CD4-positive, alpha-beta T cell treated with Interleukin-15 for 4 hours (primary cell): ENCODE measurements around the gene TTLL10.

Experiments used
- DNase-seq: peaks from one replicate; pipeline ENCODE4 v3.0.0-alpha.2; 2020; ENCODE audit warnings: low spot score

TTLL10 gene

GRCh38 chr1:1236945-1237873 is 63.5 kb downstream of the TTLL10 start:
- DNase-seq: no peak

DNA sequence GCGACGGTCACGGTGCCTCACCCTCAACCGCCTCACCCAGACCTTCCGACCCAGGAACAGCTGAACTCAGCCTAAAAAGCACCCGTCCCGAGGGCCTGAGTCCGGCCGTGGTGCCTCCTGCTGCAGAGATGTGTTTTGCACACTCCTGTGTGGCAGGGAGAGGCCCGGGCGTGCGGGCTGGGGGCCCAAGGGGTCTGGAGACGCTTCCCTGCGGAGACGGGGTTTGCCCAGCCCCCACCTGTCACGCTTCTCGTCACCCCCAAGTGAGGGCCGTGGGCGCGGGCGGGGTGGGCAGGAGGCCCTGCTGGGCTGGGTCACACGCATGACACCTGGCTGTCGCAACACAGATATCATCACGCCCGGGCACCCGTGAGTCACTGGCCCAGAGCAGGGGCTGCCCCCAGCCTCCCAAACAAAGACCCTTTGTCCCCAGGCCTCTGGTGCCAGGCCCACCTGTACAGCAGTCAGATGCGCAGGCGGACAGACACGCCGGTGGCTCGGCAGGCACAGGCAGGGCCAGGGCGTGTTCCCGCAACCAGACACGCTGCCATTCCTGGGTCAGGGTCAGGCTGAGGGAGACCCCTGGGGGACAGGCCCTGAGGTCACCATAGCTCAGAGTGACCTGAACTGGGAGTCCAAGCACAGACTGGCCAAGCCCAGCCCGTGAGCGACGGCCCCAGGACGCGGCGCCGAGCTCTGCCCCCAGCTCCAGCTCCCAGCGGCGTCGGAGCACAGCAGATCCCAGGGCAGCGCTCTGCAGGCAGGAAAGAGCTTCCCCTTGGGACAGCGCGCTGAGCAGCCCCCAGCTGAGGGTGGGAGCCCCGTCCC is 64.4 kb downstream of the TTLL10 start:
- DNase-seq: no peak

DNA sequence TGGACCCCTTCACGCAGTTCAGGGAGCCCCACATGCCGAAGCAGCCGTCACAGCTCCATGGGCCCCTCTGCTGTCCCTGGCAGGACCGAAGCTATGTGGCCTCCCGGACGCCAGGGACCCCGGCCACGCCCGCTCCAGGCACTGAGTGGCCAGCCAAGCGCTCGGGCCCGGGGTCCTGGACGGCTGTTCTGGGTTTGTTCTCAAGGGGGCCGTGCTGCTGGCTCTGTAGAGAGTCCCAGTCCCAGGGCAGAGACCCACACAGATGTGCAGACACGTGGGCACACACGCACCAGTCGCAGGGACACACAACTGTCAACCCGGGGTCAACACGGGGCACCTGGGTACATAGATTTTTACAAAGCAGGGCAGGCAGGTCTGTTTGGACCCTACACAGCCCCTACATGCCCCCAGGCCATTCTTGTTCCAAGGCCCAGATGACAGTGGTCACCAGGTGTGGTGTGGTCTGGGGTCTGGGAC is 65.1 kb downstream of the TTLL10 start:
- DNase-seq: no peak

GRCh38 chr1:1239227-1239613 is 65.5 kb downstream of the TTLL10 start:
- DNase-seq: no peak

DNA sequence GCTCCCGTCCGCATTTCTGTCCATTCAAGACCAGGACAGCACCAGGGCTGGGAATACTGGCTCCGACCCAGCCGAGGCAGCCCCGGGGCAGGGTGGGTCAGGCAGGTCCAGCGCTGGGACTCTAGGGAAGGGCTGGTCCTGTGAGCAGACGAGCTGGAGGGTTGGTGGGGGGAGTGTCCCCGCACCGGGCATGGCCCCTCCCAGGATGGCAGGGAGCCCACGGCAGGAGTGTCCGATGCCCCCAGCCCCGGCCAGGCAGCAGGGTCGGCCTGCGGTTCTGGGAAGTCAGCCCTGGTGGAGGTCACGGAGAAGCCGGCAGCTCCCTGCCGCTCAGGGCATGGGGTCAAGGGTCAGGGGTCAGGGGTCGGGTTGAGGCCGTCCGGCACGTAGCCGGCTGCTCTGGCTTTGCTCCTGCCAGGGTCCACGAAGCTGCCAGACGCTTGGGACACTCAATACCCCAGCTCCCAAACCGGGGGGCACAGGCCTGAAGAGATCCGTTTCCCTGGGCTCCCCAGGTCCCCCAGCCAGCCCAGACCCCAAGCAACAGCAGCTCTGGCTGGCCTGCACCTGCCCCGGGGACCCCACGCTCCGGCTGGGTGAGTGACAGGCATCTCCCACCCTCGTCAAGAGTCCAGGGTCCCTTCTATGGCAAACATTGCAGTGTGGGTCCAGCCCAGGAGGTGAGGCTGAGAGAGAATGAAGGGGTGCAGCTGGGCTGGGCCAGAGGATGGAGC is 66.1 kb downstream of the TTLL10 start:
- DNase-seq: no peak

DNA sequence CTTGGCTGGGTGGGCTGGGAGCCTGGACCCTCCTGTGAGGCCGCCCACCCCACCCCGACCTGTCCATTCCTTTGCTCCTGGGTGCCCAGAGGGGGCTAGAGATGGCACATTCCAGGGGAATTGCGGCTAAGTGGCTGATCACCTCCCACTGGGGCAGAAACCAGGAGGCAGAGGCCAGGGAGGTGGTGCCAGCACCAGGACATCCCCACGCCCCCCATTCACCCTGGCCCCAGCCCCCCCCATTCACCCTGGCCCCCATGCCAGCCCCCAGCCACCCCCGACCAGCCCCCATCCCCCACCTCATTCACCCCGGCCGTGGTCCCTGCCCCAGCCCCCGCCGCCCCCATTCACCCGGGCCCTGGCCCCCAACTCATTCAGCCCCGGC is 66.7 kb downstream of the TTLL10 start:
- no peak for DNase-seq

GRCh38 chr1:1240822-1241587 is 67.3 kb downstream of the TTLL10 start:
- DNase-seq: no peak

DNA sequence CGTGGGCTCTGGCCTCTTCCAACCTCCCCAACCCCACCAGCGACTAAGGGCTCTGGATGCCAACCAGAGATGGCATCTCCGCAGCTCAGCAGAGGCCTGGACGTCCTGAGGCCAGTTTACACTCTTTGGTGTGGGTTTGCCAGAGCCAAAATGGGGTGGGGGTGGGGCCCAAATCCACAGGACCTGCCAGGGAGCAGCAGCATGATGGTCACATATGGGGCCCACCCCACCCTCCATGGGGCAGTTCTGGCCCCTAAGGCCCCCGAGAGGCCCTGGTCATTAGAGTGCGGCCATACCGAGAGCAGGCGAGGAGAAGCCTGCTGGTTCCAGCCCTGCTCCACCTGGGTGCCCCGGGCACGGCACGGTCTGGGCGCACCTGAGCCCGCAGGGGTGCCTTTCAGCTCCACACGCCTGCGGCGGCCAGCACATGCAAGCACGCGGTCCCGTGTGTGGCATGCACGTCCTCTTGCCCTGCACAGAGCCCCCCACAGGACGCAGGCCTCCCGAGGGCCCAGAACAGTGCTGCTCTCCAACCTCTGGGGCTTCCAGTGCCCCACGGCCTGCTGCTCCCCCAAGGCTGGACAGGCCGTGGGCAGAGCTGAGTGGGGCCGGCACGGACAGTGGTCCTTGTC is 68.0 kb downstream of the TTLL10 start:
- no peak for DNase-seq

- no peak for DNase-seq
Observed at GRCh38 chr1:1242461-1243265, 69.0 kb downstream of the TTLL10 start.

- no peak for DNase-seq
Observed at GRCh38 chr1:1243266-1243660, 69.6 kb downstream of the TTLL10 start.

- DNase-seq: no peak
Observed at GRCh38 chr1:1243807-1244191, 70.1 kb downstream of the TTLL10 start.

DNA sequence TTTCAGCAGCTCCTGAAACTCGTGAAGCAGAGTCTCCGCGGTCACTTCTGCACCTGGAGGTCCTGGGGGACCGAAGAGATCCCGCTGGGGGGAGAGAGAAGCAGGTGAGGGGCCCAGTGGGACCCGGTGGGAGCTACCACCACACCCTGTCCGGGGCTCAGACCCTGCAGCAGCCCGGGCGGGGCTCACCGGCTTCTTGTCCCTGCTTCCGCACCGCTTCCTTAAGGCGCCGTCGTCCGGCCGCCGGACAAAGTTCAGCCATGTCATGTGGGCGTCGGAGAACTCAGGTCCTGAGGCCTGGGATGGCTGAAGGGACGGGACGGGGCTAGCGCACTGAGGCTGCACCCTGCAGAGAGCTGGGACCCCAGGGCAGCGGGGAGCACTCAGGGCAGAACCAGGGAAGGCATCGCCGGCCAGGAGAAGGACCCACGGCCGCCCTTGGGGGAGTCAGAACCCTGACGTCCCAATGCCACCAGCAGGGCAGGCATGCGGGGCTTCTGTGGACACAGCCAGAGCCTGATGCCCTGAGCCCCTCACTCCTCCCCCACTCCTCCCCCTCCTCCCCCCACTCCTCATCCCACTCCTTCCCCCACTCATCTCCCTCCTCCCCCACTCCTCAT is 70.6 kb downstream of the TTLL10 start:
- no peak for DNase-seq

- no peak for DNase-seq
Observed at GRCh38 chr1:1245178-1245816, 71.6 kb downstream of the TTLL10 start.

DNA sequence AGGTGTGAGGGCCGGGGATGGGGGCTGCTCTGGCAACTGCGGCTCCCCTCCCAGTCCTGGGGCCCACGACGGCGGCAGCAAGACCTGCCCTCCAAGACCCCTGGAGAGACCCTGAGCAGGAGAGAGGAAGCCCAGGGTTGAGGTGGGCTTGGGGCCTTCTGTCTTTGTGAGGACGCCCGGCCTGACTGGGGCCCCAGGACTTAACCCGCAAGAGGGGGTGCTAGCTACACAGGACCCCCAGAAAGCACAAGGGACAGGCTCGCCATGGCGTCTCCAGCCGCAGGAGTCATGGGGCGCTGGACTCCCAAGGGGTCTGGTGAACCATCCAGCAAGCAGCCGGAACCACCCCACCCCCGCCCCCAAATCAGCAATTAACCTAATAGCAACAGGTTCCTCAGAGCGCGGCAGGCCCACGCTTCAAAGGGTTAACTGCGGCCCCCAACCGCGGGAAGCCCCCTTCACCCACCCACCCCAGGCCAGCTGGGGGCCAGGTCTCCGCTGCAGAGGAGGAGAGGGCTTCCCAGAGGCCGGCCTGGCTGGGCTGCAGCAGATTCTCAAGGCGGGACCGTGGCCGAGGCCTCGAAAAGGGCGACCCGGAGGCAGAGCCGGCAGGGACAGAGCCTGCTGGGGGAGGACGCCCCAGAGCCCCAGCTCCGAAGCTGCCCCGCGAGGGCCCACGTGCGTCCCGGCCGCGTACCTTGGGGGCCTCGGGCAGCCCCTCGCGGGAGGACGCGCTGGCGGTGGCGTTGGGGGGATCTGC is 72.3 kb downstream of the TTLL10 start:
- DNase-seq: no peak

DNA sequence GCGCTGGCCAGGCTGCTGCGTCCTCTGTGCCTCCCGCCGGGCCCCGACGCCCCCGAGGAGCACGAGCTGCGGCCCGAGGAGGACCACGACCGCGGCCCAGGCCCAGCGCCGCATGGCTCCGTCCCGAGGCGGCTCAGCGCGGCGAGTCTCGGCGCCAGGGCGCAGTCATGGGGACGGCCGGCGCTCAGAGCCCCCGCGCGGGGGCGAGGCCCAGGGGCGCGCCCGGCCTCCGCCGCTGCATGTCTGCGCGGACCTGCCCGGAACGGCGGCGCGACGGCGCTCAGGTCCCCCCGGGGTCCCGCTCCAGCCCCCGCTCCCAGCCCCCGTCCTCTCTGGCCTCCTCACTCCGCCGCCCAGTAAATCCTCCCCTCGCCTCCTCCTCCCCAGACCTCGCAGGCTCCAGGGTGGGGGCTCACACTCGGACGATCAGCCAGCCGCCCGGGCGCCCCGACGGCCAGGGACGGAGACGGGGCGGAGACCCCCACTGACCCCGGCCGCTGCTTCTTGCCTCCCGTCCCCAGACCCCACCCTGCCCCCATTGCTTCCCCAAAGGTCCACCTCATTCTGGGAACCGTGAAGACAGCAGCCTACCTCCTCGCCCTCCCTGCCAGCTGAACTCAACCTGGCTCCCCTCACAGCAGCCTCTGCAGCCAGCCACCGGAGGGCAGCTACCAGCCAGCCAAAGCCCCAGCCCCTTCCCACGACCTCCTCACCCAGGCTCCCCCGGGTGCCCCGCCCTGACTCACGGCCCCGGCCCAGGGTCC is 73.1 kb downstream of the TTLL10 start, which contains the start of gene C1QTNF12:
TSS of gene C1QTNF12 (minus strand) at position 146 of the 764 bp plus-strand sequence. CDS start at position 114, 32 bp downstream.
- no peak for DNase-seq

GRCh38 chr1:1247341-1247913 is 73.7 kb downstream of the TTLL10 start:
- DNase-seq: no peak
